Mesothelial cell of epicardium (in vitro differentiated cells): ENCODE data around the gene SSTR5. TPM values are rescaled to one million over a fixed set of nuclear protein-coding genes. Genes with fewer than 3 reads are reported as not detected.
"Not testable (repeated sequence)": the region's sequence is repeated elsewhere in the genome, so short reads cannot be mapped to it uniquely, and the experiment has no call there.

ENCODE experiments used
- DNase-seq, 2 experiments: peaks; one replicate each; pipeline ENCODE4 v3.0.0; 2021; ENCODE audit warnings: low spot score in 2 of 2; ENCODE audit not compliant: unreplicated experiment in 2 of 2
- H3K27ac Mint-ChIP-seq: 2 replicates; pipeline ENCODE4 v1.8.0; 2021; ENCODE audit warnings: mixed read lengths
- H3K27me3 Mint-ChIP-seq: 2 replicates; pipeline ENCODE4 v1.8.0; 2021; ENCODE audit warnings: low read depth, mixed read lengths
- H3K36me3 Mint-ChIP-seq: 2 replicates; pipeline ENCODE4 v1.8.0; 2021; ENCODE audit warnings: mixed read lengths
- H3K4me1 Mint-ChIP-seq: 2 replicates; pipeline ENCODE4 v1.8.0; 2021; ENCODE audit warnings: mixed read lengths
- H3K4me3 Mint-ChIP-seq: 2 replicates; pipeline ENCODE4 v1.8.0; 2021; ENCODE audit warnings: mild to moderate bottlenecking, moderate library complexity, mixed read lengths
- H3K9me3 Mint-ChIP-seq: 2 replicates; pipeline ENCODE4 v1.8.0; 2021; ENCODE audit warnings: mixed read lengths
- CTCF ChIP-seq: fragments of 200-600 bp; sonication (generic); IDR thresholded peaks from one replicate; pipeline ENCODE4 v1.5.0; 2021; ENCODE audit warnings: antibody characterized with exemption; ENCODE audit not compliant: unreplicated experiment
- total RNA-seq: library from RNA; stranded (reverse); gene quantifications from 3 replicates; pipeline ENCODE4 v1.2.1, GENCODE V29; 2021

SSTR5 gene
- total RNA-seq = not detected in 3 replicates

- Mint-ChIP-seq H3K4me3 (no peak within 1 kb of the TSS), H3K27ac (no peak within 1 kb of the TSS)
Measured at GRCh38 chr16:1072526-1073261, at the start of gene SSTR5. Gene SSTR5 (plus strand): TSS chr16:1072747. CDS start chr16:1078869, 6,122 bp downstream.

GRCh38 chr16:1024138-1024537 lies 48.4 kb upstream of the SSTR5 start:
- Mint-ChIP-seq H3K9me3 (no peaks in the 10 kb centered on the region), H3K27me3 (peaks cover 4% of the 10 kb centered on the region), H3K4me1 (peaks cover 4% of the 10 kb centered on the region), H3K27ac (no peak overlapping the region), H3K4me3 (no peak overlapping the region), H3K36me3 (no peaks in the 10 kb centered on the region)
- TF ChIP-seq CTCF = no peak
- DNase-seq = no peak

More at GRCh38 chr16:1072526-1073261, at the start of gene SSTR5:
- H3K36me3 Mint-ChIP-seq = no peaks in the 10 kb centered on the region
- DNase-seq = no peak
- H3K27me3 Mint-ChIP-seq = peaks cover 70% of the 10 kb centered on the region
- no peak for TF ChIP-seq CTCF
- no peaks in the 10 kb centered on the region for H3K9me3 Mint-ChIP-seq
- no peaks in the 10 kb centered on the region for H3K4me1 Mint-ChIP-seq

GRCh38 chr16:1025183-1025809 lies 47.3 kb upstream of the SSTR5 start:
- H3K4me3 Mint-ChIP-seq, H3K9me3 Mint-ChIP-seq: not testable (repeated sequence)
- peak in 1 of 2 experiments; percentile 56 for DNase-seq

GRCh38 chr16:1026057-1026783 lies 46.3 kb upstream of the SSTR5 start:
- H3K27me3 Mint-ChIP-seq = peaks cover 4% of the 10 kb centered on the region
- no peak for DNase-seq
- no peak overlapping the region for H3K27ac Mint-ChIP-seq
- H3K36me3 Mint-ChIP-seq = no peaks in the 10 kb centered on the region
- peaks cover 7% of the 10 kb centered on the region for H3K4me1 Mint-ChIP-seq
- TF ChIP-seq CTCF = no peak
- no peak overlapping the region for H3K4me3 Mint-ChIP-seq
- no peaks in the 10 kb centered on the region for H3K9me3 Mint-ChIP-seq

More at GRCh38 chr16:1025183-1025809, 47.3 kb upstream of the SSTR5 start:
- H3K4me1 Mint-ChIP-seq, H3K27me3 Mint-ChIP-seq, H3K27ac Mint-ChIP-seq, H3K36me3 Mint-ChIP-seq: not testable (repeated sequence)

- Mint-ChIP-seq H3K4me1 (peaks cover 6% of the 10 kb centered on the region), H3K4me3 (no peak overlapping the region), H3K9me3 (no peaks in the 10 kb centered on the region), H3K36me3 (no peaks in the 10 kb centered on the region), H3K27me3 (peaks cover 4% of the 10 kb centered on the region), H3K27ac (no peak overlapping the region)
- no peak for DNase-seq
- TF ChIP-seq CTCF = no peak
Measured at GRCh38 chr16:1026784-1027500, 45.6 kb upstream of the SSTR5 start.
